IMR-90 (cell line): Measurements from ENCODE around the gene PIP. TPM values are rescaled to one million over a fixed set of nuclear protein-coding genes. Genes with fewer than 3 reads are reported as not detected.

Source experiments
- ATAC-seq: fragments of 200-7000 bp; cut with Tn5 transposase; 2 replicates; pipeline ENCODE4 v1.9.1; 2020; ENCODE audit warnings: low read depth, mild to moderate bottlenecking, moderate library complexity
- BruUV-seq: library from RNA; stranded (reverse); fragments of 400-500 nt; replicated peaks from 2 replicates; lab custom pipeline; 2021; lab: Mats Ljungman, UMichigan
- CTCF ChIA-PET: fragments of 300-600 bp; formaldehyde crosslinking; extraction: SDS; loops from one replicate; lab custom pipeline; 2021; ENCODE audit warnings: antibody characterized with exemption; lab: Yijun Ruan, JAX
- POLR2A ChIA-PET: fragments of 300-600 bp; sonication (Branson Sonifier 250); formaldehyde crosslinking; loops from one replicate; lab custom pipeline; 2022; ENCODE audit warnings: antibody characterized with exemption; ENCODE audit not compliant: unreplicated experiment; lab: Charles Lee
- DNase-seq: peaks from one replicate; pipeline ENCODE4 v3.0.0; 2013
- H2AFZ ChIP-seq: replicated peaks from 2 replicates; pipeline ENCODE3; 2013; ENCODE audit warnings: low read length, mild to moderate bottlenecking; ENCODE audit not compliant: poor library complexity
- H2AK5ac ChIP-seq: 2 replicates; pipeline ENCODE4 v1.6.1; 2013; ENCODE audit warnings: low read depth, low read length, inconsistent platforms
- H2AK9ac ChIP-seq: replicated peaks from 2 replicates; pipeline ENCODE3; 2013; ENCODE audit warnings: mild to moderate bottlenecking, low read depth, low read length, moderate library complexity; ENCODE audit not compliant: poor library complexity
- H2BK120ac ChIP-seq: 2 replicates; pipeline ENCODE4 v1.6.1; 2013; ENCODE audit warnings: low read depth, low read length, inconsistent platforms
- H2BK15ac ChIP-seq: 3 replicates; pipeline ENCODE4 v1.6.1; 2013; ENCODE audit warnings: low read depth, low read length, inconsistent platforms
- H2BK20ac ChIP-seq: 2 replicates; pipeline ENCODE4 v1.6.1; 2013; ENCODE audit warnings: low read depth, mild to moderate bottlenecking, inconsistent platforms, low read length, moderate library complexity
- H2BK5ac ChIP-seq: 2 replicates; pipeline ENCODE4 v1.6.1; 2013; ENCODE audit warnings: mild to moderate bottlenecking, low read depth, low read length, inconsistent platforms; ENCODE audit not compliant: poor library complexity, severe bottlenecking
- H3K14ac ChIP-seq: replicated peaks from 2 replicates; pipeline ENCODE4 v1.6.1; 2013; ENCODE audit warnings: low read depth, low read length, inconsistent platforms
- H3K18ac ChIP-seq: 2 replicates; pipeline ENCODE4 v1.6.1; 2013; ENCODE audit warnings: low read depth, low read length, control low read depth
- H3K23ac ChIP-seq: 2 replicates; pipeline ENCODE4 v1.6.1; 2013; ENCODE audit warnings: low read depth, low read length, inconsistent platforms
- H3K27ac ChIP-seq: 2 replicates; pipeline ENCODE4 v1.5.1; 2013; ENCODE audit warnings: mild to moderate bottlenecking, control low read depth, low read length; ENCODE audit not compliant: insufficient read depth
- H3K27me3 ChIP-seq: 2 replicates; pipeline ENCODE4 v1.6.1; 2013; ENCODE audit warnings: low read length; ENCODE audit not compliant: control insufficient read depth, insufficient read depth
- H3K36me3 ChIP-seq: 2 replicates; pipeline ENCODE4 v1.6.1; 2013; ENCODE audit warnings: low read length, mixed read lengths; ENCODE audit not compliant: control insufficient read depth, insufficient read depth
- H3K4ac ChIP-seq: 2 replicates; pipeline ENCODE4 v1.6.1; 2013; ENCODE audit warnings: low read depth, low read length, inconsistent platforms
- H3K4me1 ChIP-seq: 2 replicates; pipeline ENCODE4 v1.6.1; 2013; ENCODE audit warnings: low read length, mixed read lengths; ENCODE audit not compliant: control insufficient read depth, insufficient read depth
- H3K4me2 ChIP-seq: 2 replicates; pipeline ENCODE4 v1.6.1; 2013; ENCODE audit warnings: low read depth, mild to moderate bottlenecking, control low read depth, low read length, moderate library complexity
- H3K4me3 ChIP-seq: 2 replicates; pipeline ENCODE4 v1.5.1; 2013; ENCODE audit warnings: low read depth, mild to moderate bottlenecking, control low read depth, low read length, moderate library complexity; ENCODE audit not compliant: insufficient read depth
- H3K56ac ChIP-seq: 2 replicates; pipeline ENCODE4 v1.6.1; 2013; ENCODE audit warnings: low read length, inconsistent platforms; ENCODE audit not compliant: insufficient read depth; ENCODE audit errors: extremely low read depth
- H3K79me1 ChIP-seq, 2 experiments: 2 replicates each; pipeline ENCODE4 v1.6.1; 2013; ENCODE audit warnings: low read length in 2 of 2, inconsistent platforms in 1 of 2, low read depth in 1 of 2
- H3K9ac ChIP-seq: 2 replicates; pipeline ENCODE4 v1.6.1; 2013; ENCODE audit warnings: low read depth, low read length, control low read depth
- H3K9me1 ChIP-seq: 2 replicates; pipeline ENCODE4 v1.6.1; 2013; ENCODE audit warnings: low read length, inconsistent platforms; ENCODE audit not compliant: insufficient read depth
- H3K9me3 ChIP-seq: 2 replicates; pipeline ENCODE4 v1.6.1; 2013; ENCODE audit warnings: low read length; ENCODE audit not compliant: control insufficient read depth, insufficient read depth
- H4K20me1 ChIP-seq: 2 replicates; pipeline ENCODE4 v1.6.1; 2013; ENCODE audit warnings: low read length, inconsistent platforms; ENCODE audit not compliant: insufficient read depth
- H4K5ac ChIP-seq: 2 replicates; pipeline ENCODE4 v1.6.1; 2013; ENCODE audit warnings: mild to moderate bottlenecking, low read depth, low read length, control low read depth
- H4K8ac ChIP-seq, 2 experiments: 2 replicates each; pipeline ENCODE4 v1.6.1; 2013; ENCODE audit warnings: low read depth in 2 of 2, low read length in 2 of 2, control low read depth in 1 of 2, inconsistent platforms in 1 of 2
- H4K91ac ChIP-seq: 2 replicates; pipeline ENCODE4 v1.6.1; 2013; ENCODE audit warnings: low read depth, low read length, inconsistent platforms; ENCODE audit not compliant: insufficient read depth
- BHLHE40 ChIP-seq: fragments of 150-350 bp; IDR thresholded peaks from 2 replicates; pipeline ENCODE4 v1.6.1; 2016; ENCODE audit warnings: mild to moderate bottlenecking, low read depth, low read length
- CEBPB ChIP-seq: IDR thresholded peaks from 2 replicates; pipeline ENCODE4 v1.6.1; 2012; ENCODE audit warnings: low read depth, low read length, improper control_type of control experiment
- CHD1 ChIP-seq: IDR thresholded peaks from 2 replicates; pipeline ENCODE4 v1.6.1; 2012; ENCODE audit warnings: low read depth, low read length, improper control_type of control experiment
- CTCF ChIP-seq: conservative IDR thresholded peaks from 2 replicates; pipeline ENCODE4 v1.5.1; 2012; ENCODE audit warnings: mild to moderate bottlenecking, low read depth, low read length, improper control_type of control experiment
- ELK1 ChIP-seq: fragments of 150-350 bp; IDR thresholded peaks from 2 replicates; pipeline ENCODE4 v1.6.1; 2016; ENCODE audit warnings: low read depth, mild to moderate bottlenecking, low read length, moderate library complexity, borderline replicate concordance
- FOS ChIP-seq: fragments of 150-350 bp; IDR thresholded peaks from 2 replicates; pipeline ENCODE4 v1.6.1; 2016; ENCODE audit warnings: low read depth, low read length
- MAFK ChIP-seq: IDR thresholded peaks from 2 replicates; pipeline ENCODE4 v1.6.1; 2012; ENCODE audit warnings: low read depth, low read length, improper control_type of control experiment
- MAZ ChIP-seq: IDR thresholded peaks from 2 replicates; pipeline ENCODE4 v1.6.1; 2012; ENCODE audit warnings: low read depth, mild to moderate bottlenecking, low read length, improper control_type of control experiment, moderate library complexity, borderline replicate concordance
- MXI1 ChIP-seq: IDR thresholded peaks from 2 replicates; pipeline ENCODE4 v1.6.1; 2012; ENCODE audit warnings: low read depth, mild to moderate bottlenecking, low read length, moderate library complexity, borderline replicate concordance
- NFE2L2 ChIP-seq: fragments of 150-350 bp; IDR thresholded peaks from 2 replicates; pipeline ENCODE4 v1.6.1; 2016; ENCODE audit warnings: low read depth, mild to moderate bottlenecking, low read length
- POLR2A ChIP-seq: IDR thresholded peaks from 2 replicates; pipeline ENCODE4 v1.6.1; 2012; ENCODE audit warnings: mild to moderate bottlenecking, low read depth, low read length
- RAD21 ChIP-seq: IDR thresholded peaks from 2 replicates; pipeline ENCODE4 v1.6.1; 2012; ENCODE audit warnings: low read length, improper control_type of control experiment
- RCOR1 ChIP-seq: IDR thresholded peaks from 2 replicates; pipeline ENCODE4 v1.6.1; 2012; ENCODE audit warnings: mild to moderate bottlenecking, low read length, improper control_type of control experiment; ENCODE audit not compliant: insufficient replicate concordance
- RFX5 ChIP-seq: IDR thresholded peaks from 2 replicates; pipeline ENCODE4 v1.8.0; 2012; ENCODE audit warnings: low read depth, mild to moderate bottlenecking, low read length, moderate library complexity
- SMC3 ChIP-seq: fragments of 150-350 bp; IDR thresholded peaks from 2 replicates; pipeline ENCODE4 v1.6.1; 2016; ENCODE audit warnings: low read depth, mild to moderate bottlenecking, antibody characterized with exemption, low read length, moderate library complexity
- USF2 ChIP-seq: fragments of 150-350 bp; IDR thresholded peaks from 2 replicates; pipeline ENCODE4 v1.6.1; 2017; ENCODE audit warnings: mild to moderate bottlenecking, antibody characterized with exemption, low read length, low read depth
- whole genome bisulfite sequencing, 2 experiments: methylation state at CpG; one replicate each; pipeline versions ENCODE4 v1.1.5 to v1.1.7; 2013; ENCODE audit warnings: missing lambda C conversion rate in 2 of 2; ENCODE audit not compliant: insufficient read length in 1 of 2; ENCODE audit errors: extremely low coverage in 2 of 2; 5-methylcytosine and 5-hydroxymethylcytosine counted together
- dilution Hi-C: fragments of 300-500 bp; cut with HindIII; formaldehyde crosslinking; loops from one replicate; pipeline ENCODE4 v1.14.3; 2018; ENCODE audit warnings: low sequenced_read_pairs; ENCODE audit not compliant: unreplicated experiment
- in situ Hi-C: fragments of 300-500 bp; cut with MboI; formaldehyde crosslinking; loops from 3 replicates; pipeline ENCODE4 v1.14.3; 2019; ENCODE audit warnings: low sequenced_read_pairs, inconsistent platforms, mixed read lengths
- intact Hi-C: fragments of 100-400 bp; cut with micrococcal nuclease; formaldehyde crosslinking; loops from 2 replicates; pipeline ENCODE4 v1.10.0; 2022
- polyA plus RNA-seq, 3 experiments: library from polyadenylated mRNA; depleted of rRNA; stranded (reverse); fragments of >200 nt; gene quantifications; 2 replicates each; pipeline ENCODE4 v1.2.3, GENCODE V29; 2012; ENCODE audit warnings: low replicate concordance in 1 of 3
- total RNA-seq: library from RNA; depleted of rRNA; stranded (reverse); fragments of >200 nt; gene quantifications from 2 replicates; pipeline ENCODE4 v1.2.3, GENCODE V29; 2012

The PIP gene
- total and polyA plus RNA-seq, 2 of the 4 experiments (the other 2 are of a cell fraction) = not detected

GRCh38 chr7:143148050-143148449 lies 16.2 kb downstream of the PIP start:
- Histone ChIP-seq H3K9me3 (peaks cover 5% of the 10 kb centered on the region), H3K4me3 (no peak overlapping the region), H3K36me3 (no peaks in the 10 kb centered on the region), H3K9me1 (no peaks in the 10 kb centered on the region), H3K18ac (no peak overlapping the region), H2BK5ac (no peak overlapping the region), H3K23ac (no peak overlapping the region), H2AK5ac (no peak overlapping the region), H3K56ac (no peak overlapping the region), H2BK120ac (no peak overlapping the region), H2BK15ac (no peak overlapping the region), H3K9ac (no peak overlapping the region), H3K27ac (no peak overlapping the region), H3K79me1 (no peaks in the 10 kb centered on the region), H3K4ac (no peak overlapping the region), H4K5ac (no peak overlapping the region), H3K14ac (no peak overlapping the region), H4K20me1 (no peaks in the 10 kb centered on the region), H3K27me3 (no peaks in the 10 kb centered on the region), H4K8ac (no peak overlapping the region), H2AK9ac (no peak overlapping the region), H4K91ac (no peak overlapping the region), H2AFZ (no peak overlapping the region), H3K4me2 (no peak overlapping the region), H3K4me1 (no peaks in the 10 kb centered on the region), H2BK20ac (no peak overlapping the region)
- ATAC-seq (no peak), DNase-seq (no peak)
- intact Hi-C loops = no loop called here
- dilution Hi-C loops = no loop called here
- ChIA-PET POLR2A (no interaction called here), CTCF (no interaction called here)
- WGBS, 2 experiments = 8% methylated on average over 2 of the region's 4 CpGs; no CpG with 5 or more reads in 1 of the 2 experiments
- no TSS peak for BruUV-seq
- TF ChIP-seq MXI1 (no peak), CHD1 (no peak), POLR2A (no peak), CEBPB (no peak), ELK1 (no peak), SMC3 (no peak), RAD21 (no peak), MAZ (no peak), MAFK (no peak), NFE2L2 (no peak), RFX5 (no peak), BHLHE40 (no peak), FOS (no peak), CTCF (no peak), USF2 (no peak), RCOR1 (no peak)
- in situ Hi-C loops = no loop called here
